HCT116 (cell line): Measurements from ENCODE around the gene USP9X. TPM values are rescaled to one million over a fixed set of nuclear protein-coding genes. Genes with fewer than 3 reads are reported as not detected.

ENCODE experiments used
- ATAC-seq: fragments of 200-7000 bp; cut with Tn5 transposase; 2 replicates; pipeline ENCODE4 v1.9.1; 2020; ENCODE audit warnings: mild to moderate bottlenecking, moderate library complexity
- BruUV-seq: library from RNA; stranded (reverse); fragments of 400-500 nt; replicated peaks from 2 replicates; lab custom pipeline; 2021; lab: Mats Ljungman, UMichigan
- CTCF ChIA-PET: fragments of 300-600 bp; sonication (Branson Sonifier 250); formaldehyde crosslinking; loops from one replicate; lab custom pipeline; 2021; ENCODE audit warnings: antibody characterized with exemption; lab: Charles Lee
- POLR2A ChIA-PET: fragments of 300-600, 350-600 bp; sonication (Branson Sonifier 250); formaldehyde crosslinking; loops from one replicate; lab custom pipeline; 2021; ENCODE audit warnings: antibody characterized with exemption; lab: Charles Lee
- RAD21 ChIA-PET, 2 experiments: fragments of 300-600 bp; sonication (Branson Sonifier 250); formaldehyde crosslinking; loops; one replicate each; lab custom pipeline; 2023; ENCODE audit warnings: low total read pairs in 2 of 2; ENCODE audit not compliant: uncharacterized antibody in 2 of 2, unreplicated experiment in 2 of 2, low non-redundant PET in 1 of 2; lab: Charles Lee
- DNase-seq: peaks from one replicate; pipeline ENCODE4 v3.0.0-alpha.2; 2010; ENCODE audit warnings: low read depth, low spot score
- H2AFZ ChIP-seq: fragments of 200-600 bp; shearing (Covaris generic), sonication (generic); 2 replicates; pipeline ENCODE4 v1.6.1; 2017; ENCODE audit warnings: low read depth, mixed run types, mixed read lengths, antibody characterized with exemption, low read length; ENCODE audit not compliant: poor library complexity, severe bottlenecking
- H3K27ac ChIP-seq: 2 replicates; pipeline ENCODE4 v1.5.1; 2012; ENCODE audit warnings: low read depth, low read length
- H3K27me3 ChIP-seq: fragments of 200-600 bp; sonication (generic); 2 replicates; pipeline ENCODE4 v1.6.1; 2016; ENCODE audit warnings: mixed run types, low read length, mixed read lengths; ENCODE audit not compliant: insufficient read depth
- H3K36me3 ChIP-seq, 2 experiments: fragments of 200-500 bp in 1 of 2; fragments of 200-600 bp in 1 of 2; sonication (Bioruptor generic) in 1 of 2; sonication (generic) in 1 of 2; 2 replicates each; pipeline versions ENCODE4 v1.5.1 to v1.6.1; 2014 to 2016; ENCODE audit warnings: low read length in 2 of 2, inconsistent platforms in 1 of 2, mixed read lengths in 1 of 2, mixed run types in 1 of 2; ENCODE audit not compliant: insufficient read depth in 2 of 2, control insufficient read depth in 1 of 2
- H3K4me1 ChIP-seq, 2 experiments: fragments of 200-600 bp in 1 of 2; sonication (generic) in 1 of 2; 2 replicates each; pipeline versions ENCODE4 v1.5.1 to v1.6.1; 2012 to 2017; ENCODE audit warnings: low read length in 2 of 2, inconsistent platforms in 1 of 2, mild to moderate bottlenecking in 1 of 2, mixed read lengths in 1 of 2, mixed run types in 1 of 2, moderate library complexity in 1 of 2; ENCODE audit not compliant: insufficient read depth in 2 of 2, control insufficient read depth in 1 of 2
- H3K4me2 ChIP-seq: fragments of 200-600 bp; sonication (generic); 2 replicates; pipeline ENCODE4 v1.6.1; 2017; ENCODE audit warnings: mixed run types, low read length, mixed read lengths
- H3K4me3 ChIP-seq, 2 experiments: fragments of 200-600 bp in 1 of 2; sonication (generic) in 1 of 2; replicated peaks in 1 of 2; 2 replicates each; pipeline ENCODE4 v1.5.1; 2011 to 2016; ENCODE audit warnings: low read length in 2 of 2, control low read depth in 1 of 2, low read depth in 1 of 2, mild to moderate bottlenecking in 1 of 2, mixed read lengths in 1 of 2, mixed run types in 1 of 2
- H3K79me2 ChIP-seq: fragments of 200-600 bp; sonication (generic); 2 replicates; pipeline ENCODE4 v1.6.1; 2017; ENCODE audit warnings: mild to moderate bottlenecking, mixed run types, low read length, moderate library complexity, mixed read lengths; ENCODE audit not compliant: insufficient read depth
- H3K9ac ChIP-seq: fragments of 200-600 bp; sonication (generic); 2 replicates; pipeline ENCODE4 v1.6.1; 2016; ENCODE audit warnings: low read length, mixed read lengths
- H3K9me2 ChIP-seq: fragments of 200-600 bp; sonication (generic), shearing (Covaris generic); 2 replicates; pipeline ENCODE4 v1.6.1; 2017; ENCODE audit warnings: mixed run types, mild to moderate bottlenecking, moderate library complexity; ENCODE audit not compliant: insufficient read depth
- H3K9me3 ChIP-seq, 2 experiments: fragments of 200-500 bp in 1 of 2; fragments of 200-600 bp in 1 of 2; sonication (Bioruptor generic) in 1 of 2; sonication (generic) in 1 of 2; 2 replicates each; pipeline ENCODE4 v1.6.1; 2014 to 2017; ENCODE audit warnings: low read length in 2 of 2, mixed read lengths in 2 of 2, inconsistent platforms in 1 of 2, low read depth in 1 of 2, mild to moderate bottlenecking in 1 of 2, mixed run types in 1 of 2, moderate library complexity in 1 of 2; ENCODE audit not compliant: control insufficient read depth in 1 of 2, insufficient read depth in 1 of 2
- H4K20me1 ChIP-seq: fragments of 200-600 bp; sonication (generic), shearing (Covaris generic); 2 replicates; pipeline ENCODE4 v1.6.1; 2017; ENCODE audit warnings: mixed run types, mild to moderate bottlenecking, moderate library complexity; ENCODE audit not compliant: insufficient read depth
- EGR1 ChIP-seq: IDR thresholded peaks from 2 replicates; pipeline ENCODE4 v1.6.1; 2012; ENCODE audit warnings: low read depth
- ELF1 ChIP-seq: IDR thresholded peaks from 2 replicates; pipeline ENCODE4 v1.6.1; 2012; ENCODE audit warnings: low read depth, borderline replicate concordance
- POLR2A ChIP-seq: IDR thresholded peaks from 2 replicates; pipeline ENCODE4 v1.7.0; 2011; ENCODE audit warnings: borderline replicate concordance; ENCODE audit not compliant: insufficient read depth, insufficient read length; ENCODE audit errors: extremely low read depth
- POLR2AphosphoS5 ChIP-seq: IDR thresholded peaks from 2 replicates; pipeline ENCODE4 v1.6.1; 2011; ENCODE audit warnings: mild to moderate bottlenecking, low read depth, low read length, moderate library complexity
- RAD21 ChIP-seq: IDR thresholded peaks from 2 replicates; pipeline ENCODE4 v1.6.1; 2012; ENCODE audit warnings: low read depth, mild to moderate bottlenecking
- REST ChIP-seq: IDR thresholded peaks from 2 replicates; pipeline ENCODE4 v1.6.1; 2012; ENCODE audit warnings: low read depth
- SP1 ChIP-seq: IDR thresholded peaks from 2 replicates; pipeline ENCODE4 v1.6.1; 2012; ENCODE audit warnings: low read depth
- SRF ChIP-seq: IDR thresholded peaks from 2 replicates; pipeline ENCODE4 v1.6.1; 2012; ENCODE audit warnings: low read depth
- TCF7L2 ChIP-seq: IDR thresholded peaks from 2 replicates; pipeline ENCODE4 v1.7.0; 2011; ENCODE audit warnings: borderline replicate concordance, inconsistent platforms; ENCODE audit not compliant: insufficient read depth, insufficient read length; ENCODE audit errors: extremely low read depth
- YY1 ChIP-seq: IDR thresholded peaks from 2 replicates; pipeline ENCODE4 v1.6.1; 2011; ENCODE audit warnings: low read length, low read depth, moderate library complexity, mild to moderate bottlenecking; ENCODE audit not compliant: insufficient replicate concordance; ENCODE audit errors: extremely low read depth
- ZFX ChIP-seq: fragments of 450-650 bp; IDR thresholded peaks from 2 replicates; pipeline ENCODE4 v1.6.1; 2017
- ZNF274 ChIP-seq: fragments of 200-500 bp; sonication (Bioruptor generic); IDR thresholded peaks from 2 replicates; pipeline ENCODE4 v1.6.1; 2014; ENCODE audit warnings: mild to moderate bottlenecking, low read depth, low read length, inconsistent platforms
- intact Hi-C: fragments of 100-400 bp; cut with micrococcal nuclease; formaldehyde crosslinking; loops from 2 replicates; pipeline ENCODE4 v1.10.0; 2022
- total RNA-seq: library from RNA; stranded (reverse); gene quantifications from one replicate; pipeline ENCODE4 v1.2.1, GENCODE V29; 2021; ENCODE audit not compliant: unreplicated experiment
- TF ChIP-seq, protein P1 (sequence below), 3 experiments: fragments of 200-600 bp in 1 of 3; sonication (generic) in 1 of 3; IDR thresholded peaks in 2 of 3; conservative IDR thresholded peaks in 1 of 3; 2 replicates each; pipeline ENCODE4 v1.5.1; 2012 to 2017; ENCODE audit warnings: low read depth in 2 of 3, low read length in 2 of 3, antibody characterized with exemption in 1 of 3, borderline replicate concordance in 1 of 3, control low read depth in 1 of 3, mild to moderate bottlenecking in 1 of 3, mixed read lengths in 1 of 3, mixed run types in 1 of 3, moderate library complexity in 1 of 3; ENCODE audit not compliant: insufficient read depth in 1 of 3
- TF ChIP-seq, protein P2 (sequence below): IDR thresholded peaks from 2 replicates; pipeline ENCODE4 v1.6.1; 2012

USP9X gene
- total RNA-seq, 1 experiment from 2014 or later: 52.4 TPM

DNA sequence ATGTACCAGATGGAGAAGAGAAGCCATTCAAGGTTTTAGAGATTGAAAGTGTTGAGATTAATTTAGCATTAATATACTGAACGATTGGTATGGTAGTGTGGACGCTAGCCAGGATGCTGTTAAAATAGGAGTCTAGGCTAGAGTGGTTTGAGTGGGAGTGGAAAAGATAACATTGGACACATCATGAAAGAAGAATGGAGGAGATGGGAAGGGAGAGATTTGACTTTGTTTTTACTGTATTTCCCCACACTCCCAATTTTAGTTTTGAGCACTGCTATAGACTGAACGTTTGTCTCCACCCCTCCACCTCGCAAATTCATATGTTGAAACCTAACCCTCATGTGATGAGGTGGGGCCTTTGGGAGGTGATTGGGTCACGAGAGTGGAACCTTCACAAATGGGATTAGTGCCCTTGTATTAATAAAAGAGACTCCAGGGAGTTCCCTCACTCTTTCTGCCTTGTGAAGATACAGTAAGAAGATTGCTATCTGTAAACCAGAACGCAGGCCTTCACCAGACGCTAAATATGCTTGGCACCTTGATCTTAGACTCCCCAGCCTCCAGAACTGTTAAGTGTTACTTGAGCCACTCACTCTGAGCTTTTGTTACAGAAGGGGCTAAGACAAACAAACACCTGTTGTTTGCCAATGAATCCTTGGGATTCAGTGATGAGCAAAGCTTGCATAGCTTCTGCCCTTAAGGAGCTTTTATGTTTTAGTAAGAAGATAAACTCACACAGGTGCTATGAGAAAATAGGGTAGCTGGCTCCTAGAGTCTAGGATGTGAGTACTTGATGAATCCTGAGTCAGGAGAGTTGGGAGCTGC is 25.8 kb downstream of the USP9X start:
- H3K36me3 ChIP-seq: no peaks in the 10 kb centered on the region
- no peak overlapping the region for H3K27ac ChIP-seq
- CTCF ChIA-PET: no interaction called here
- intact Hi-C loops: loop anchor here (10.0 kb wide), 1 partner anchor 456 kb away; no protein-coding TSS in a partner anchor
- DNase-seq (no peak), ATAC-seq (no peak)
- no peaks in the 10 kb centered on the region for H3K9me3 ChIP-seq
- no peaks in the 10 kb centered on the region for H3K27me3 ChIP-seq
- H3K9ac ChIP-seq: no peak overlapping the region
- POLR2A ChIA-PET: no interaction called here
- H2AFZ ChIP-seq: no peak overlapping the region
- H3K4me3 ChIP-seq: no peak overlapping the region
- TF ChIP-seq REST (no peak), TCF7L2 (no peak), POLR2A (no peak), ZNF274 (no peak), SP1 (no peak), POLR2AphosphoS5 (no peak), YY1 (no peak), EGR1 (no peak), ELF1 (no peak), RAD21 (no peak), ZFX (no peak), SRF (no peak)
- TF ChIP-seq, protein P1, sequence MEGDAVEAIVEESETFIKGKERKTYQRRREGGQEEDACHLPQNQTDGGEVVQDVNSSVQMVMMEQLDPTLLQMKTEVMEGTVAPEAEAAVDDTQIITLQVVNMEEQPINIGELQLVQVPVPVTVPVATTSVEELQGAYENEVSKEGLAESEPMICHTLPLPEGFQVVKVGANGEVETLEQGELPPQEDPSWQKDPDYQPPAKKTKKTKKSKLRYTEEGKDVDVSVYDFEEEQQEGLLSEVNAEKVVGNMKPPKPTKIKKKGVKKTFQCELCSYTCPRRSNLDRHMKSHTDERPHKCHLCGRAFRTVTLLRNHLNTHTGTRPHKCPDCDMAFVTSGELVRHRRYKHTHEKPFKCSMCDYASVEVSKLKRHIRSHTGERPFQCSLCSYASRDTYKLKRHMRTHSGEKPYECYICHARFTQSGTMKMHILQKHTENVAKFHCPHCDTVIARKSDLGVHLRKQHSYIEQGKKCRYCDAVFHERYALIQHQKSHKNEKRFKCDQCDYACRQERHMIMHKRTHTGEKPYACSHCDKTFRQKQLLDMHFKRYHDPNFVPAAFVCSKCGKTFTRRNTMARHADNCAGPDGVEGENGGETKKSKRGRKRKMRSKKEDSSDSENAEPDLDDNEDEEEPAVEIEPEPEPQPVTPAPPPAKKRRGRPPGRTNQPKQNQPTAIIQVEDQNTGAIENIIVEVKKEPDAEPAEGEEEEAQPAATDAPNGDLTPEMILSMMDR (IDR thresholded peaks at IDR 0.05 in 2 of 3, conservative IDR thresholded peaks at IDR 0.05 in 1 of 3; ENCODE audit: borderline replicate concordance in 1 of 3, insufficient read depth in 1 of 3, low read depth in 2 of 3, low read length in 2 of 3): no peak
- TF ChIP-seq, protein P2, sequence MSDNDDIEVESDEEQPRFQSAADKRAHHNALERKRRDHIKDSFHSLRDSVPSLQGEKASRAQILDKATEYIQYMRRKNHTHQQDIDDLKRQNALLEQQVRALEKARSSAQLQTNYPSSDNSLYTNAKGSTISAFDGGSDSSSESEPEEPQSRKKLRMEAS: no peak
- peaks cover 7% of the 10 kb centered on the region; the same call in 1 of the 2 replicates for H4K20me1 ChIP-seq
- no peaks in the 10 kb centered on the region for H3K9me2 ChIP-seq
- BruUV-seq: no TSS peak
- no peak overlapping the region for H3K4me2 ChIP-seq
- peaks cover 86% of the 10 kb centered on the region for H3K79me2 ChIP-seq
- RAD21 ChIA-PET: no interaction called here
- H3K4me1 ChIP-seq: peaks cover 15 to 30% of the 10 kb centered on the region in 2 experiments
